Measurements from ENCODE around the gene CHST1.

The CHST1 gene

GRCh38 chr11:45659031-45659817 lies 6.2 kb downstream of the CHST1 start:
- peaks cover 0 to 5% of the 10 kb centered on the region in 2 donors for H3K4me1 ChIP-seq (ENCODE audit: control insufficient read depth in 1 of 2, insufficient read depth in 2 of 2, low read length in 2 of 2)
- H3K27ac ChIP-seq (ENCODE audit: low read depth, low read length): peak overlapping the region; percentile 30
- no peak overlapping the region for H3K4me3 ChIP-seq (ENCODE audit: low read depth in 1 of 2, low read length in 2 of 2)
- peaks cover 51 to 52% of the 10 kb centered on the region in 2 donors for H3K27me3 ChIP-seq (ENCODE audit: control insufficient read depth in 1 of 2, insufficient read depth in 2 of 2, low read length in 2 of 2)
- no peaks in the 10 kb centered on the region for H3K36me3 ChIP-seq (ENCODE audit: control insufficient read depth in 1 of 2, insufficient read depth in 2 of 2, low read length in 2 of 2)
- H3K9ac ChIP-seq (ENCODE audit: low read depth in 1 of 2, low read length in 2 of 2): no peak overlapping the region
- no peaks in the 10 kb centered on the region for H3K9me3 ChIP-seq (ENCODE audit: control insufficient read depth in 1 of 2, low read length in 2 of 2)

DNA sequence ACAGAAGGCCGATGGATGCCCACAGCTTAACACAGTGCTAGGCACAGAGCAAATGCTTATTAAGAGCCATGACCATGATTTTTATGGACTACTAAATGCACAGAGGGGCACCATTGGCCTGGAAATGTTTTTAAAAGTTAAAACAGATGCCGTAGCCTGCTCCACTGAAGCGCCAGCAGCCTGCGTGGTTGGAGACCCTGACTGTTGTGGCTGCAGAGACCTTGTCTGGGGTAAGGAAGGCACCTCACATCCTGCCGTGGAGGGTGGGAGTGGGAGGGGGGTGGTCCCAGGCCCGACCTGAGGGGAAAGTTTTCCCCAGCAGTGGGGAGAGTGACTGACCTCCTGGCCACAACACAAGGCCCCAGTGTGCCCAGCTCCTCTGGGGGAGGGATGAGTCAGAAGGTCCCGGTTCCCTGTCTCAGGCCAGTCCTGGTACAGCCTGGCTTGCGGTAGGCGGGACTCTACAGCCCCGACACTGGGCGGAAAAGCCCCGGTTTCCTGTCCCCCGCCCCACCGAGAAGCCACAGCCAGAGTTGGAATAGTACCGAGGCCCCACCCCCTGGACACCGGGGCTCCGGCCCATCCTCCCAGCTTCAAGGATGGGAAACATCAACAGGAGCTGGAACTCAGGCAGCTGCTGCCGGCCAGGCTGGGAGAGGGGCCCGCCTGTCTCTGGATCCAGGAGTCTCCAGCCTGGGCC lies 7.0 kb downstream of the CHST1 start:
- no peaks in the 10 kb centered on the region for H3K9me3 ChIP-seq (ENCODE audit: control insufficient read depth in 1 of 2, low read length in 2 of 2)
- H3K27me3 ChIP-seq (ENCODE audit: control insufficient read depth in 1 of 2, insufficient read depth in 2 of 2, low read length in 2 of 2): peaks cover 44% of the 10 kb centered on the region in 2 donors
- no peak overlapping the region for H3K9ac ChIP-seq (ENCODE audit: low read depth in 1 of 2, low read length in 2 of 2)
- no peaks in the 10 kb centered on the region for H3K36me3 ChIP-seq (ENCODE audit: control insufficient read depth in 1 of 2, insufficient read depth in 2 of 2, low read length in 2 of 2)
- no peaks in the 10 kb centered on the region for H3K4me1 ChIP-seq (ENCODE audit: control insufficient read depth in 1 of 2, insufficient read depth in 2 of 2, low read length in 2 of 2)
- H3K27ac ChIP-seq (ENCODE audit: low read depth, low read length): peak overlapping the region; percentile 30
- H3K4me3 ChIP-seq (ENCODE audit: low read depth in 1 of 2, low read length in 2 of 2): no peak overlapping the region

DNA sequence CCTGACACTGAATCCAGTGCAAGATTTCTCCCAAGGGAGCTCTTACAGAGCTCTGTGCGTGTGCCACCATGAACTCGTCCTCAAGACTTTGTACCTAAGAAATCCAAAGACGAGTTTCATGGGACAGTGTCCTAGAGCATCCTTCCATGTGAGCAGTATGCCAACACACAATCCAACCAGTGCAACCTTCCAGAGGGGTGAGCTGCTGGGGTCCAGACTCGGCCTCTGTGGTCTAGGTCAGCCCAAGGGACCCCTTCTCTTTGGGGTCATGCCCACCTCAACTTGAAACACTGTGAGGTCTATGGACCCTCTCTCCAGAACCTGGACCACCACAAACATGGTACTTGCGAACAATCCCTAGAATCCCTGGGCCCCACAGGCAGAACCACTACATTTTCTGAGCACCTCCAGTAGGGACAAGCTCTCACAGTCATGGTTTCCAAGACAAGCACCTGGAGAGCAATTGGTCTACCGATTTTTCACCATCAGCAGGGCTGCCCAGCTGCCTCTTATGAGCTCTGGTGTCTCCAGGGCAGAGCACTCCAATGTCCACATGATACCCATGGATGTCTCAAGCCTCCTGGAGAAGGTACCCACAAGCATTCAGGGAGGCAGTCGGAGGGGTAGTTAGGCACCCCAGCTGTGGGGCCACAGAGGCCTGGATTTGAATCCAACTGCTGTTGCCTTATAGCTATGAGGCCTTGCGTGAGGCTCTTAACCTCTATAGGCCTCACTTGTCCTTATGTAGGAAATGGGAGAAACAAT lies 7.7 kb downstream of the CHST1 start:
- H3K27ac ChIP-seq (ENCODE audit: low read depth, low read length): no peak overlapping the region
- no peak overlapping the region for H3K4me3 ChIP-seq (ENCODE audit: low read depth in 1 of 2, low read length in 2 of 2)
- H3K36me3 ChIP-seq (ENCODE audit: control insufficient read depth in 1 of 2, insufficient read depth in 2 of 2, low read length in 2 of 2): no peaks in the 10 kb centered on the region
- no peaks in the 10 kb centered on the region for H3K9me3 ChIP-seq (ENCODE audit: control insufficient read depth in 1 of 2, low read length in 2 of 2)
- peaks cover 36 to 37% of the 10 kb centered on the region in 2 donors for H3K27me3 ChIP-seq (ENCODE audit: control insufficient read depth in 1 of 2, insufficient read depth in 2 of 2, low read length in 2 of 2)
- H3K4me1 ChIP-seq (ENCODE audit: control insufficient read depth in 1 of 2, insufficient read depth in 2 of 2, low read length in 2 of 2): no peaks in the 10 kb centered on the region
- H3K9ac ChIP-seq (ENCODE audit: low read depth in 1 of 2, low read length in 2 of 2): no peak overlapping the region

DNA sequence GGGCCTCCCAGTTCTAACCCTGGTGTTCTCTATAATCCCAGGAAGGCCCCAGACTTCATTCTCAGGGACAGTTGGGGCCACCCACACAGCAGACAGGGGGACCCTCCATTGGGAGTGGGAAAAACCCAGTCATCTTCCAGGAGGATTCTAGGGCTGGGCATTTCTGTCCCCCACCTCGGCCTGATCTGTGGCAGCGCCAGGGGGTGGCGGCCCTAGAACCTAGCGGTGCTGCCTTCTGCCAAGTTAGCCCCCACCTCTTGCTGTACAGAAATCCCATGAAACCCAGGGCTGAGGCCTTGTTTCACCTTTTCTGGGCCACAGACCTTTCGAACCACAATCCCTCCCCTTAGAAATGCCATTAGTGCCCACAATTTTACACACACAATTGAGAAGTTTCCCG lies 9.6 kb downstream of the CHST1 start:
- H3K27ac ChIP-seq (ENCODE audit: low read depth, low read length): no peak overlapping the region
- no peaks in the 10 kb centered on the region for H3K4me1 ChIP-seq (ENCODE audit: control insufficient read depth in 1 of 2, insufficient read depth in 2 of 2, low read length in 2 of 2)
- H3K27me3 ChIP-seq (ENCODE audit: control insufficient read depth in 1 of 2, insufficient read depth in 2 of 2, low read length in 2 of 2): peaks cover 19 to 20% of the 10 kb centered on the region in 2 donors
- H3K9me3 ChIP-seq (ENCODE audit: control insufficient read depth in 1 of 2, low read length in 2 of 2): no peaks in the 10 kb centered on the region
- no peak overlapping the region for H3K9ac ChIP-seq (ENCODE audit: low read depth in 1 of 2, low read length in 2 of 2)
- no peaks in the 10 kb centered on the region for H3K36me3 ChIP-seq (ENCODE audit: control insufficient read depth in 1 of 2, insufficient read depth in 2 of 2, low read length in 2 of 2)
- no peak overlapping the region for H3K4me3 ChIP-seq (ENCODE audit: low read depth in 1 of 2, low read length in 2 of 2)

GRCh38 chr11:45655347-45655756 lies 10.1 kb downstream of the CHST1 start:
- H3K4me3 ChIP-seq (ENCODE audit: low read depth in 1 of 2, low read length in 2 of 2): no peak overlapping the region
- no peak overlapping the region for H3K9ac ChIP-seq (ENCODE audit: low read depth in 1 of 2, low read length in 2 of 2)
- H3K4me1 ChIP-seq (ENCODE audit: control insufficient read depth in 1 of 2, insufficient read depth in 2 of 2, low read length in 2 of 2): no peaks in the 10 kb centered on the region
- H3K27me3 ChIP-seq (ENCODE audit: control insufficient read depth in 1 of 2, insufficient read depth in 2 of 2, low read length in 2 of 2): peaks cover 14 to 15% of the 10 kb centered on the region in 2 donors
- no peaks in the 10 kb centered on the region for H3K9me3 ChIP-seq (ENCODE audit: control insufficient read depth in 1 of 2, low read length in 2 of 2)
- H3K27ac ChIP-seq (ENCODE audit: low read depth, low read length): no peak overlapping the region
- no peaks in the 10 kb centered on the region for H3K36me3 ChIP-seq (ENCODE audit: control insufficient read depth in 1 of 2, insufficient read depth in 2 of 2, low read length in 2 of 2)

- Histone ChIP-seq H3K9ac (ENCODE audit: low read depth in 1 of 2, low read length in 2 of 2) (no peak overlapping the region), H3K9me3 (ENCODE audit: control insufficient read depth in 1 of 2, low read length in 2 of 2) (no peaks in the 10 kb centered on the region), H3K27me3 (ENCODE audit: control insufficient read depth in 1 of 2, insufficient read depth in 2 of 2, low read length in 2 of 2) (peaks cover 11 to 12% of the 10 kb centered on the region in 2 donors), H3K27ac (ENCODE audit: low read depth, low read length) (no peak overlapping the region), H3K4me3 (ENCODE audit: low read depth in 1 of 2, low read length in 2 of 2) (no peak overlapping the region), H3K36me3 (ENCODE audit: control insufficient read depth in 1 of 2, insufficient read depth in 2 of 2, low read length in 2 of 2) (no peaks in the 10 kb centered on the region), H3K4me1 (ENCODE audit: control insufficient read depth in 1 of 2, insufficient read depth in 2 of 2, low read length in 2 of 2) (no peaks in the 10 kb centered on the region)
Observed at GRCh38 chr11:45655012-45655283, 10.5 kb downstream of the CHST1 start.

- Histone ChIP-seq H3K9me3 (ENCODE audit: control insufficient read depth in 1 of 2, low read length in 2 of 2) (no peaks in the 10 kb centered on the region), H3K9ac (ENCODE audit: low read depth in 1 of 2, low read length in 2 of 2) (no peak overlapping the region), H3K4me3 (ENCODE audit: low read depth in 1 of 2, low read length in 2 of 2) (no peak overlapping the region), H3K36me3 (ENCODE audit: control insufficient read depth in 1 of 2, insufficient read depth in 2 of 2, low read length in 2 of 2) (no peaks in the 10 kb centered on the region), H3K27ac (ENCODE audit: low read depth, low read length) (no peak overlapping the region), H3K4me1 (ENCODE audit: control insufficient read depth in 1 of 2, insufficient read depth in 2 of 2, low read length in 2 of 2) (no peaks in the 10 kb centered on the region), H3K27me3 (ENCODE audit: control insufficient read depth in 1 of 2, insufficient read depth in 2 of 2, low read length in 2 of 2) (peaks cover 7% of the 10 kb centered on the region in 2 donors)
Observed at GRCh38 chr11:45654231-45655011, 11.0 kb downstream of the CHST1 start.

- Histone ChIP-seq H3K27me3 (ENCODE audit: control insufficient read depth in 1 of 2, insufficient read depth in 2 of 2, low read length in 2 of 2) (peaks cover 0 to 5% of the 10 kb centered on the region in 2 donors), H3K9me3 (ENCODE audit: control insufficient read depth in 1 of 2, low read length in 2 of 2) (no peaks in the 10 kb centered on the region), H3K27ac (ENCODE audit: low read depth, low read length) (no peak overlapping the region), H3K4me1 (ENCODE audit: control insufficient read depth in 1 of 2, insufficient read depth in 2 of 2, low read length in 2 of 2) (no peaks in the 10 kb centered on the region), H3K4me3 (ENCODE audit: low read depth in 1 of 2, low read length in 2 of 2) (no peak overlapping the region), H3K9ac (ENCODE audit: low read depth in 1 of 2, low read length in 2 of 2) (no peak overlapping the region), H3K36me3 (ENCODE audit: control insufficient read depth in 1 of 2, insufficient read depth in 2 of 2, low read length in 2 of 2) (no peaks in the 10 kb centered on the region)
Observed at GRCh38 chr11:45653277-45653676, 12.1 kb downstream of the CHST1 start.

DNA sequence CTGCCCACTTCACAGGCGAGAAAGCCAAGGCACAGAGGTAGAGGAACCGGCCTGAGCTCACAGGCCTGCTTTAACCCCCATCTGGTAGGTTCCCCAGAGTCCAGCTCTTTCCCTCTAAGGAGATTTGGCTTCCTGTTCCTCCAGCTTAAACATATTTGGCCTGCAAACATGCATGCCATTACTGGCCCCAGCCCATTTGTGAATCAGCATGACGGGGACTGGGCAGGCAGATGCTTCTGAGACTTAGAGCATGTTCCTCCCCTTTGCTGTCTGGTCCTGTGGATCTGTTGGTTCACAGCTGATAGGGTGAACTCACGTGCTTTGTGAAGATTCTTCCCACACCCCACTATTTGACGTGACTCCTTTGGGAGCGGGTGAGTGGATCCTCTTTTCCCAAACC lies 12.6 kb downstream of the CHST1 start:
- no peaks in the 10 kb centered on the region for H3K9me3 ChIP-seq (ENCODE audit: control insufficient read depth in 1 of 2, low read length in 2 of 2)
- peaks cover 0 to 5% of the 10 kb centered on the region in 2 donors for H3K27me3 ChIP-seq (ENCODE audit: control insufficient read depth in 1 of 2, insufficient read depth in 2 of 2, low read length in 2 of 2)

More for the DNA sequence above, 12.6 kb downstream of the CHST1 start:
- Histone ChIP-seq H3K9ac (ENCODE audit: low read depth in 1 of 2, low read length in 2 of 2) (no peak overlapping the region), H3K4me1 (ENCODE audit: control insufficient read depth in 1 of 2, insufficient read depth in 2 of 2, low read length in 2 of 2) (no peaks in the 10 kb centered on the region), H3K4me3 (ENCODE audit: low read depth in 1 of 2, low read length in 2 of 2) (no peak overlapping the region), H3K27ac (ENCODE audit: low read depth, low read length) (no peak overlapping the region), H3K36me3 (ENCODE audit: control insufficient read depth in 1 of 2, insufficient read depth in 2 of 2, low read length in 2 of 2) (no peaks in the 10 kb centered on the region)
